Smooth muscle cell (in vitro differentiated cells): ENCODE measurements around the gene ZNF226. TPM values are rescaled to one million over a fixed set of nuclear protein-coding genes. Genes with fewer than 3 reads are reported as not detected.
"Not testable (repeated sequence)": the region's sequence is repeated elsewhere in the genome, so short reads cannot be mapped to it uniquely, and the experiment has no call there.

Experiments used
- DNase-seq: peaks from one replicate; lab custom pipeline; 2025; ENCODE audit not compliant: unreplicated experiment; lab: John Stamatoyannopoulos, UW
- H2AFZ ChIP-seq: fragments of 200-600 bp; sonication (generic); 2 replicates; pipeline ENCODE4 v1.6.0; 2016; ENCODE audit warnings: antibody characterized with exemption, low read depth, mild to moderate bottlenecking
- H3F3A ChIP-seq: fragments of 200-600 bp; sonication (generic); 2 replicates; pipeline ENCODE4 v1.6.0; 2017; ENCODE audit warnings: antibody characterized with exemption, low read depth
- H3K27ac ChIP-seq: fragments of 200-600 bp; sonication (generic); 2 replicates; pipeline ENCODE4 v1.5.1; 2016; ENCODE audit warnings: low read depth, mild to moderate bottlenecking
- H3K27me3 ChIP-seq: fragments of 200-600 bp; sonication (generic); 2 replicates; pipeline ENCODE4 v1.6.1; 2016; ENCODE audit warnings: low read depth, mild to moderate bottlenecking
- H3K36me3 ChIP-seq: fragments of 200-600 bp; sonication (generic); 2 replicates; pipeline ENCODE4 v1.5.1; 2016; ENCODE audit warnings: low read depth
- H3K4me1 ChIP-seq: fragments of 200-600 bp; sonication (generic); 2 replicates; pipeline ENCODE4 v1.5.1; 2016; ENCODE audit warnings: low read depth
- H3K4me2 ChIP-seq: fragments of 200-600 bp; sonication (generic); 2 replicates; pipeline ENCODE4 v1.6.0; 2016; ENCODE audit warnings: mild to moderate bottlenecking
- H3K4me3 ChIP-seq: fragments of 200-600 bp; sonication (generic); 2 replicates; pipeline ENCODE4 v1.5.1; 2016; ENCODE audit warnings: mild to moderate bottlenecking
- H3K79me2 ChIP-seq: fragments of 200-600 bp; sonication (generic); 2 replicates; pipeline ENCODE4 v1.6.0; 2016; ENCODE audit warnings: low read depth, mild to moderate bottlenecking
- H3K9ac ChIP-seq: fragments of 200-600 bp; sonication (generic); 2 replicates; pipeline ENCODE4 v1.6.0; 2016; ENCODE audit warnings: low read depth
- H3K9me3 ChIP-seq: fragments of 200-600 bp; sonication (generic); replicated peaks from 2 replicates; pipeline ENCODE4 v1.5.1; 2016; ENCODE audit warnings: low read depth
- H4K20me1 ChIP-seq: fragments of 200-600 bp; sonication (generic); 2 replicates; pipeline ENCODE4 v1.6.0; 2016; ENCODE audit warnings: low read depth
- CTCF ChIP-seq: fragments of 200-600 bp; sonication (generic); IDR thresholded peaks from 2 replicates; pipeline ENCODE4 v1.5.1; 2017; ENCODE audit warnings: borderline replicate concordance, mild to moderate bottlenecking, antibody characterized with exemption; ENCODE audit not compliant: insufficient read depth, poor library complexity, severe bottlenecking
- WGBS: methylation state at CpG from one replicate; pipeline ENCODE4 v1.1.7; 2016; ENCODE audit warnings: low lambda C conversion rate; 5-methylcytosine and 5-hydroxymethylcytosine counted together
- polyA plus RNA-seq: library from polyadenylated mRNA; unstranded; fragments of >200 nt; fragmentation: Nextera tagmentation; extraction: Ambion mirVana; gene quantifications from 2 replicates; pipeline ENCODE4 v1.2.1, GENCODE V29; 2016
- total RNA-seq: library from RNA; depleted of rRNA; stranded (reverse); fragments of >200 nt; gene quantifications from 2 replicates; pipeline ENCODE4 v1.2.3, GENCODE V29; 2014

Gene ZNF226
- total and polyA plus RNA-seq, 2 experiments from 2014 or later: 38.2 to 39.4 TPM

DNA sequence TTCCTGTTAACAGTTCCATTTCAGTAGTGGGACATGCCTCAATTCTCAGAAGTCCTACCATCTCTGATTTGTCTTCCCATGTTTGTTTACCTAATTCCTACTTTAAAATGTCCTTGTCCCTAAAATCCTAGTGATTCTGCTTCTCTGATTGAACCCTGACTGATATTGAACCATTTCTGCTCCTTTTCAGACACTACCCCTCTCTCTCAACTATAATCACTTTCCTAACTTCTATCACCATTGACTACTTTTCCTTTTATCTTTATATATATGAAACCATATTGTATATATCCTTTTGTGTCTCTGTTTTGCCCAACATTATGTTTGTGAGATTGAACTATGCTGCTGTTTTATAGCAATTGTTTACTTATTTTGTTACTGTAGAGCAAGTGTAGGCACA is 31.9 kb downstream of the ZNF226 start:
- no peaks in the 10 kb centered on the region for H3F3A ChIP-seq
- no peak for TF ChIP-seq CTCF
- H4K20me1 ChIP-seq: no peaks in the 10 kb centered on the region
- no peak overlapping the region for H3K4me2 ChIP-seq
- no peaks in the 10 kb centered on the region for H3K79me2 ChIP-seq
- H3K27ac ChIP-seq: no peak overlapping the region
- H3K4me1 ChIP-seq: no peaks in the 10 kb centered on the region
- no peak overlapping the region for H3K4me3 ChIP-seq
- no peaks in the 10 kb centered on the region for H3K27me3 ChIP-seq
- H3K36me3 ChIP-seq: peaks cover 3% of the 10 kb centered on the region
- H3K9ac ChIP-seq: no peak overlapping the region
- no peak overlapping the region for H2AFZ ChIP-seq
- DNase-seq: no peak
- H3K9me3 ChIP-seq: no peaks in the 10 kb centered on the region

DNA sequence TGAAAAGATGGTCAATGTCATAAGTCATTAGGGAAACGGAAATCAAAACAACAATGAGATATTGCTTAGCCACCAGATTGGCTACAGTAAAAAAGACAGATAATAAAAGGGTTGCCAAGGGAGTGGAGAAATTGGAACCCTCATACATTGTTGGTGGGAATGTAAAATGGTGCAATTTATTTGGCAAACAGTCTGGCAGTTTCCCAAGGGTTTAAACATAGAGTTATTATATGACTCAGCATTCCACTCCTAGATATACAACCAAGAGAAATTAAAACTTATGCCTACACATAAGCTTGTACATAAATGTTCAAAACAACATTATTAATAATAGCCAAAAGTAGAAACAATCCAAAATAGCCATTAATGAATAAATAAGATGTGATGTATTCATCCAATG is 37.6 kb downstream of the ZNF226 start:
- no peaks in the 10 kb centered on the region for H3F3A ChIP-seq
- WGBS: 88% methylated on average over 1 of the region's 1 CpG
- TF ChIP-seq CTCF: no peak

GRCh38 chr19:44202974-44203373 is 38.1 kb downstream of the ZNF226 start:
- H4K20me1 ChIP-seq: no peaks in the 10 kb centered on the region
- no peak overlapping the region for H3K9ac ChIP-seq
- TF ChIP-seq CTCF: no peak
- no peaks in the 10 kb centered on the region for H3K27me3 ChIP-seq
- H3K4me3 ChIP-seq: no peak overlapping the region
- H3K79me2 ChIP-seq: no peaks in the 10 kb centered on the region
- no peak for DNase-seq
- H3K27ac ChIP-seq: no peak overlapping the region
- no peaks in the 10 kb centered on the region for H3F3A ChIP-seq
- no CpG with 5 or more reads among the region's 2 CpGs for WGBS
- no peaks in the 10 kb centered on the region for H3K36me3 ChIP-seq
- peaks cover 2% of the 10 kb centered on the region for H3K4me1 ChIP-seq
- no peak overlapping the region for H3K4me2 ChIP-seq
- no peak overlapping the region for H2AFZ ChIP-seq
- H3K9me3 ChIP-seq: no peaks in the 10 kb centered on the region

More for the DNA sequence above, 37.6 kb downstream of the ZNF226 start:
- H3K9ac ChIP-seq: no peak overlapping the region
- H4K20me1 ChIP-seq: no peaks in the 10 kb centered on the region
- H3K27ac ChIP-seq: no peak overlapping the region
- H3K27me3 ChIP-seq: no peaks in the 10 kb centered on the region
- no peaks in the 10 kb centered on the region for H3K79me2 ChIP-seq
- no peak overlapping the region for H2AFZ ChIP-seq
- no peak for DNase-seq
- H3K4me1 ChIP-seq: no peaks in the 10 kb centered on the region
- no peaks in the 10 kb centered on the region for H3K9me3 ChIP-seq
- no peak overlapping the region for H3K4me3 ChIP-seq
- H3K36me3 ChIP-seq: no peaks in the 10 kb centered on the region
- no peak overlapping the region for H3K4me2 ChIP-seq

DNA sequence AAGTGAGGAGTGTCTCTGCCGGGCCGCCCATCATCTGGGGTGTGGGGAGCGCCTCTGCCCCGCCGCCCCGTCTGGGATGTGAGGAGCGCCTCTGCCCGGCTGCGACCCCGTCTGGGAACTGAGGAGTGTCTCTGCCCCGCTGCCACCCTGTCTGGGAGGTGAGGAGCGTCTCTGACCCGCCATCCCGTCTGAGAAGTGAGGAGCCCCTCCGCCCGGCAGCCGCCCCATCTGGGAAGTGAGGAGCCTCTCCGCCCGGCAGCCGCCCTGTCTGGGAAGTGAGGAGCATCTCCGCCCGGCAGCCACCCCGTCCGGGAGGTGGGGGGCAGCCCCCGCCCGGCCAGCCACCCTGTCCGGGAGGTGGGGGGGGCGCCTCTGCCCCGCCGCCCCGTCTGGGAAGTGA is 39.0 kb downstream of the ZNF226 start:
- H4K20me1 ChIP-seq, H3F3A ChIP-seq, H3K4me2 ChIP-seq, H3K4me3 ChIP-seq, H3K4me1 ChIP-seq, H3K9me3 ChIP-seq, H3K36me3 ChIP-seq, H3K79me2 ChIP-seq, H3K27ac ChIP-seq, H3K27me3 ChIP-seq, H3K9ac ChIP-seq, H2AFZ ChIP-seq, DNase-seq: not testable (repeated sequence)
- 92% methylated on average over 20 of the region's 31 CpGs for WGBS
